SHP77 (cell line): ENCODE results near the gene CD164L2.
"Not testable (repeated sequence)": the region's sequence is repeated elsewhere in the genome, so short reads cannot be mapped to it uniquely, and the experiment has no call there.

ENCODE experiments used
- DNase-seq, 2 experiments: peaks; one replicate each; lab custom pipeline; 2025; lab: John Stamatoyannopoulos, UW

CD164L2 gene

DNA sequence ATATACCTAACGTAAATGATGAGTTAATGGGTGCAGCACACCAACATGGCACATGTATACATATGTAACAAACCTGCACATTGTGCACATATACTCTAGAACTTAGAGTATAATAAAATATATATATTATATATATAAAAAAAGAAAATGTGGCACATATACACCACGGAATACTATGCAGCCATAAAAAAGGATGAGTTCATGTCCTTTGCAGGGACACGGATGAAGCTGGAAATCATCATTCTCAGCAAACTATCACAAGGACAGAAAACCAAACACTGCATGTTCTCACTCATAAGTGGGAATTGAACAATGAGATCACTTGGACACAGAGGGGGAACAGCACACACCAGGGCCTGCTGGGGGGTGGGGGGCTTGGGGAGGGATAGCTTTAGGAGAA, 1.7 kb upstream of the CD164L2 start:
- DNase-seq = not testable (repeated sequence)

DNA sequence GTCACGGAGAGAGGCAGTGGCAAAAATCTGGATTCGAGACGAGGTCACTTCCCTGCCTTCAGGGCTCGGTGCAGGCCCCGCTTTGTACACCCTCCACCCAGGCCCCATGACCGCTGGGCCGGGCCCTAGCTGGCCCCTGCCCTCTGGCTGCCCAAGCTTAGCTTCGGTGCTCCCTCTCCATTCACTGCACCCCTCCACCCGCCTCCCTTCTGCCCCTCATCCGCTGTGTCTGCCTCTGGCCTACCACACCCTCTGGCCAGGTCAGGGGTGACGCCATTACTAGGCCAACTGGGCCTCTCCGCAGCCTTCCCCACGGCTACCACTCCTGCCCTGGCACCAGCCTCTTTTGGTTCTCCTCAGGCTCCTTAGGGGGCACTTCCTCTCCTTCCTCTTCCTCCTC, 528 bp upstream of the CD164L2 start:
- no peak for DNase-seq

DNA sequence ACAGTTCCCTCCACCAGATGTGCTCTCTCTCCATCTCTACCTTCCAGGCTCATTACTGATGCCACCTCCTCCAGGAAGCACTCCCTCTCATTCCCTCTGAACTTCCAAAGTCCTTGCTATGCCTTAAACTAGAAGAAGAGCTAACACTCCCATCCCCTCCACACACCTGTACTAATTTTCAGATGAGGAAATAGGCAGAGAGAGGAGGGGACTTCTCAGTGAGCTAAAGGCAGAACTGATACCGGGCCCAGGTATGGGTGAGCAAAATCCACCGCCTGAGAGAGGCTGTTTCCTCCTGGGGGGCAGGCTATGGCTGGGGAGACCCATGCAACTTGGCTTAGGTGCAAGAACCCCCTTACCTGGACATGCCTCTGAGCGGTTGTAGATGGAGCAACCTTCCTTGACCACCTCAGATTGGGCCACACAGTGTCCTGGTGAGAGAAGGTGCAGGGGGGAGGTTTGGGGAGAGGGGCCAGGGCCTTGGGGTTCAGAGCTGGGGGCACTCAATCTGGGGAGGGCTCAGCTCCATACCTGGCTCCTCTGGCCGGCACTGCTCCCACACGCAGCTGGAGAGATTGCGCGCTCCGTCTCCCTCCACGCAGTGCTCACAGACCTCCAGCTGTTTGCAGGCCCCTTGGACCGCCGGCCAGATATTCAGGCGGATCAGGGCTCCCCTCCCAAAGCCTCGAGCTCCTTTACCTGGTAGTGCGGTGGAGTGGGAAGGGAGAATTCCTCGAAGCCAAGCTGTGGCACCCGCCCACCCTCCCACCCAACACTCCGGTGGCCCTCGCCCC, 967 bp downstream of the CD164L2 start:
- DNase-seq = no peak

DNA sequence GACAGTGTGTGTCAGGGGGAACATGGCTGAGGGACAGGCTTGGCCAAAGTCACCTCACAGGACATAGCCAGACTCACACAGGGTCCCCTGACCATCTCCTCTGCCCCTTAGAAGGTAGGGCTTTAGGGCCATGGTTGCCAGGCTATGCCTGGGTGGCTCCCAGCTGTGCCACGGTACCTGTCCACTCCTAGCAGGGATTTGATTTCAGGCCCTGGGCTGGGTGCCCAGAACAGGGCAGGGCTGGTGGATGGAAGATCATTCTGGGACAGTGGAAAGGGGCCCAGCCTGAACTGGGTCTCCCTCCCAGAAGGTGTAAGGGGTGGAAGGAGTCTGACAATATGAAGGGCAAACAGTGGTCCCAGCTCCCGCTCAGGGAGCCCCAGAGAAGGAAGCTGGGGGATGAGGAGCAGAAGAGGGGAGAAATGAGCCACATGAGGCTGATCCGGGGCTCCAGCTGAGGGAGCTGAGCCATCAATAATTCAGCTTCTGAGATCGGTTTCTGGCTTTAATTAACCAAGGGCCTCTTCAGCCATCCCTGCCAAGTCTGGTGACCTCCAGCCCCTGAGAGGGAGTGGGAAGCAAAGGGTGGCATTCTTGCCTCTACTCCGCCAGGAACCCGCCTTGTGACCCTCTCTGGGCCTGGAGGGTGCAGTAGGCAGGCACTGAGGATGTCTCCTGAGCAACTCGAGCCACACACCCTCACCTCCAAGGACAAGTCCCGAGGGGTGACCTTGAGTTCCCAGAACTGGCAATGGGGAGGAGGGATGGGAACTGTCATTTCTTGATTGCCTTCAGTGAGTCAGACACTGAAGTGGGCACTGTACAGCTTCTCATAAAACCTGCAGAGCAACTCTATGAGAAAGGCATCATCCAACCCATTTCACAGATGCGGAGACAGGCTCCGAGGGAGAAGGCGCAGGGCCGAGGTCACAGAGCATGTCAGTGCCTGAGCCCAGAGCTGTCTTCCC, 2.1 kb downstream of the CD164L2 start:
- no peak for DNase-seq

DNA sequence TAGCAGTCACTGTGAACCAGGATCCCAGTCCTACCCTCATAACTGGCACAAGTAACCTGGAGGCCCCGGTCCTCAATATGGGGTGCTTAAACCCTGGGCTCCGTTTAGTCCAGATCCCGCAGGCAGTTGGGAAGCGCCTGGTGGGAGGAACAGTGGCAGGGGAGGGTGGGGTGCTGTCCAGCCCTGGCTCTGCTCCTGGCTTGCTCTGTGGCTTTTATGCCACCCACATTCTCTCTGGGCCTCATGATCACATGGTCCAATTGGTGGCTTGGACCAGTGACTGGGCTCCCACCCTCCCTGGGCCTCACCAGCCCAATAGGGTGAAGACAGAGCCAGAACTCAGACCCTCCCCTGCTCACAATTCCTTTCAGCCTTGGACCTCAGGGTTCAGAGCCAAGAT, 2.9 kb downstream of the CD164L2 start:
- no peak for DNase-seq

DNA sequence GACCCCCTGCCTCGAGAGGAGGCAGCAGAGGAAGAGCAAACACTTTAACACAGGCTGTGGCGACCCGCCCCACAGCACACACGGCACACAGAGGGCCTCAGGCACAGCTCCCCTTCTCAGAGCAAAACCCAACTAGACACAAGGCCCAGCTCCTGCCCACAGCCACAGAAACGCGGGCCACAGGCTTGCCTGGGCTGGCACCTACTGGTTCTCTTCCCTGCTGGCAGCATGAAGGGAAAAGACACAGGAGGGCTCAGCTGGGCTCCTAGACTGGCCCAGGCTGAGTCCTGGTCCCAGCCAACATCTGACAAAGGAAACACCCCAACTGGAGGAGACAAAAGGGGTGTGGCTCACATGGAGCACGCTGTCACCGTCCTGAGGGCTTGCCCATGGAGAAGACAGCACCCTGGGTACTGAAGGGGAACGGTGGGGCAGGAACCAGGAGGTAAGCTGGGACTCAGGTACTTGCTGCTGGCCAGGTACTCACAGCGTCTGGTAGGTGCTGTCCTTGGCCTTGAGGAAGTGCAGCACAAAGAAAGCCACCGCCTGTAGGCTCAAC, 3.5 kb downstream of the CD164L2 start:
- no peak for DNase-seq

DNA sequence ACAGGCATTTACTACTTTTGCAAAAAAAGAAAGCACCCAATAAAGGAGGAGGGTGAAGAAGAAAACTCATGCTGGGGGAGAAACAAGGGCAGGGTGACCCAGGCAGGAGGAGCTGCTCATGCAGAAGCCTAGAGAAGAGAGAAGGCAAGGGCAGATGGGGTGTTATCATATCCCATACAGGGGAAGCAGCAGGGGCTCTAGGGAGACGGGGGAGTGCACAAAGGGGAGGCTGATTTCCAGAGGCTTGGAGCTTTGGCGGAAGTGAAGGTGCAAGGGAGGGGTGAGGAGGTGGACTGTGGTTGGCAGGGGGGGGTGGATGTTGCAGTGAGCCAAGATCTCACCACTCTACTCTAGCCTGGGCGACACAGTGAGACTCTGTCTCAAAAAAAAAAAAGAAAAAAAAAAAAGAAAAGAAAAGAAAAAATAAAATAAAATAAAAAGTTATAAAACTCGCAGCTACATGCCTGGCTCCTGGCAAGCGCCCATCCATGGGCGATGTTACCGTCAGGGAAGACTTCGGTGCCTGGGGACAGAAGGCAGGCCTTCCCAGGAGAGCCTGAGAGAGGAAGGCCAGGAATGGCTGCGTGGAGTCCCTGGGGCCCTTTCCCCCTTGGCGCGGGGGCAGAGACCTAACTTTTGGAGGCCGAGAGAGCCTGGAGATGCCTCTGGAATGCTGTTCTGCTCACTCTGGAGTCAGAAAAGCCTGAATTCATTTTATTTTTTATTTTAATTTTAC, 5.2 kb downstream of the CD164L2 start:
- DNase-seq = no peak

DNA sequence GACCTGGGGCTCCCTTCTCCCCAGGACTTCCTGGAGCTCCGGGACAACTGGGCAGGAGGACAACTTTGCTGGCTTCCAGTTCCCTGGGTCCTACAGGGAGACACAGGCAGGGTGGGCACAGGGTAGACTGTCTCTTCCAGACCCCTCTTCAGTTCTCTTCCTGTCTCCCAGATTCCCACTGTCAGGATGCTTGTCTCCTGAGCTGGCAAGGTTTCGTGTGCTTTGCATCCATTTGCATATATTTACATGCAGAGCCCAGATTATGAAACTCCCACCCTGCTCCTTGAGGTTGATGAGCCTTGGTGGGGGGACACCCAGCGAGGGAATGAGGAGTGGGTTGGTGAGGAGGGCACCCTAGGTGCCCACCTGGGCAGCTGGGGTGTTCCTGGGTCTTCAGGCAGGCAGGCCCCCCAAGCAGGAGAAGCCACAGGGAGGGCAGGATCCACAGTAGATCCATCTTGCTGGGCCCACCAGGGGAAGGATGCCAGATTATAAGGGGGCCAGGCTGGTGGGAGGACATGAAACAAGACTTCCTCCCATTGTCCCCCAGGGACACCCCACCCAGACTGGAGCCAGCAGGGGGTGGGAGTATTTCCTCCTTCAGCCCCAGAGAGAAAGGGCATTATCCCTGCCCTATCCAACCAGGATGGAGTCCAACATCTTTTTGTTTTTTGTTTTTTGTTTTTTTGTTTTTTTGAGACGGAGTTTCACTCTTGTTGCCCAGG, 8.6 kb downstream of the CD164L2 start, which contains the start of gene FCN3:
FCN3 (minus strand) TSS at position 463 of the 725 bp plus-strand sequence; CDS start at position 457, 6 bp downstream.
- DNase-seq = no peak

DNA sequence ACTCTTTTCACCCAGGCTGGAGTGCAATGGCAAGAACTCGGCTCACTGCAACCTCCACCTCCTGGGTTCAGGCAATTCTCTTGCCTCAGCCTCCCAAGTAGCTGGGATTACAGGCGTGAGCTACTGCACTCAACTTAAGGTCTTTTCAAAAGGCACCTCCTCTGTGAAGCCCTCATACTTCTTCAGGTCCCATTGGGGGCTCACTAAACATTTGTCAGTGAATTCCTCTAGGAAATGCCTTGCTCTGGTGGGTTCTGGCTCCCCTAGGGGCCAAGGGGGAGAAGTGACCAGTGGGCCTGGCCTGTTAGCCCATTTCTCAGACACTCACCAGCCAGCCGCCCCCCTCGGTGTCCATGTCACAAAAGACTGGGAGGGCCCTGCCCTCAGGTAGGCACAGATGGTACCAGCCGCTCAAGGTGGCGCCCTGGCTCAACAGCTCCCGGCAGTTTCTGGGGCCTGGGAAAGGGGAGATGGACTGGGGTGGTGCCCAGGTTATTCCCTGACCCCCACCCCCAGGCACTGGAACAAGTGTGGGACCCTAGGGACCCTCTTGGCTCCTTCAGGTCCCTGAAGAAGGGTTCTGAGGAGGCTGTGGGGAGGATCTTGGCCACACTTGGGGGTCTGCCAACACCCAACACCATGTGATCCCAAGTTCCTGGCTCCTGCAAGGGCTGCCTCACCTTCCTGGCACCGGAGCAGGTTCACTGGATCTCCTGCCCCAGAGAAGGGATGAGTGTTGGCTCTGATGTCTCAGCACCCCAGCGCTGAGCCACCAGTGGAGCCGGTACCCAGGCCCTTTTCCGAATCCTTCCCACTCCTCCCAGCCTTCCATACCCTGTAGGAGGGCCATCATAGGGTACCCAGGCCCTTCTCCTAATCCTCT, 10.1 kb downstream of the CD164L2 start:
- no peak for DNase-seq

DNA sequence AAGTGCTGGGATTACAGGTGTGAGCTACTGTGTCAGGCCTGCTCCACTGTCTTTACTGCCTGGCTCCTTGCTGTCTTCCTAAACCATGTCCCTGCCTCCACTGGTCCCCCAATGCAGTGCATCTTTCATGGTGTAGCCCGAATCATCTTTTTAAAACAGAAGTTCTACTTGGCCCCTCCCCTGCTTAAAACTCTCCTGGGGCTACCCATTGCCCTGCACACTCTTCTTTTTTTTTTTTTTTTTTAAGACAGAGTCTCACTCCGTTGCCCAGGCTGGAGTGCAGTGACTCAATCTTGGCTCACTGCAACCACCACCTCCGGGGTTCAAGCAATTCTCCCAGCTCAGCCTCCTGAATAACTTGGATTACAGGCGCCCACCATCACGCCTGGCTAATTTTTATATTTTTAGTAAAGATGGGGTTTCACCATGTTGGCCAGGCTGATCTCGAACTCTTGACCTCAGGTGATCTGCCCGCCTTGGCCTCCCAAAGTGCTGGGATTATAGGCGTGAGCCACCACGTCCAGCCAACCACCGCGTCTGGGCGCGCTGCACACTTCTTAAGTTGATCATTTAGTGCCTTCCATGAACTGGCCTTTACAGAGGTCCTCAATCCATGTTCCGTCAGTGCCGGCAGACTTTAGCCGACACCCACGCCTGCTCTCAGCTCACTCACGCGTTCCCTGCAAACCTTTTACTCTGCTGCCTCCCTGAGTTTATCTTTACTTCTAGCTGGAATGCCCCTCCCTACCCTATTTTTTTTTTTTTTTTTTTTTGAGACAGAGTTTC, 10.9 kb downstream of the CD164L2 start:
- no peak for DNase-seq

DNA sequence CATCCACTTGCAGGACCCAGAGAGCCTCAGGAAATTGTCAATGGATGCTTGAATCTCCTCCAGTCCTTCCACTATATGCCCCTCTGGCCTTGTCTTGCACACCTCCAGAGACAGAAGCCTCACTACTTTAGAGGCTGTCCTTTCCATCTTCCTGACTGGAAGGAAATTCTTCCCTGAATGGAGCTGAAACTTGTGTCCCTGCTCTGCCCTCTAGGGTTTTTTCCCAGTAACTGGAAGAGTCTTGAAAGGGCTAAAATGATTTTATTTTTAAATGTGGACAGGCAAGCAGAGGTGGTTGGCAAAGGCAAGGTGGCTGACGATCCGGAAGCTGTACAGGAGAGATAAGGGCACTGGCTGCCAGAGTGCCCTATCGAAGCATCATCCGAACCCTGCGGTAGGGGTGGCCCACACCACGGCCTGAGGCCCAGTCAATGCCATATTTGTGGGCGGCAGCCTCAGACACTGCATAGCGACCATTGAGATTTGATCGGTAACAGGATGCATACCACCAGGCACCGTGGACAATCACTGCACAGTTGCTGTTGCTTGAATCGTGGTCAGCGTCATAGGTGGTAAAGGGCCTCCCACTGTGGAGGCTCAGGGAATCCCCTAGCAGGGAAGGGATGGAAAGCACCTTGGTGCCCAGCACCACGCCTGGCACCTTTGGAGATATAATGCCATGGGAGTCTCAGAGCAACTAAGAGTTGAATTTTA, 14.1 kb downstream of the CD164L2 start:
- DNase-seq = no peak

DNA sequence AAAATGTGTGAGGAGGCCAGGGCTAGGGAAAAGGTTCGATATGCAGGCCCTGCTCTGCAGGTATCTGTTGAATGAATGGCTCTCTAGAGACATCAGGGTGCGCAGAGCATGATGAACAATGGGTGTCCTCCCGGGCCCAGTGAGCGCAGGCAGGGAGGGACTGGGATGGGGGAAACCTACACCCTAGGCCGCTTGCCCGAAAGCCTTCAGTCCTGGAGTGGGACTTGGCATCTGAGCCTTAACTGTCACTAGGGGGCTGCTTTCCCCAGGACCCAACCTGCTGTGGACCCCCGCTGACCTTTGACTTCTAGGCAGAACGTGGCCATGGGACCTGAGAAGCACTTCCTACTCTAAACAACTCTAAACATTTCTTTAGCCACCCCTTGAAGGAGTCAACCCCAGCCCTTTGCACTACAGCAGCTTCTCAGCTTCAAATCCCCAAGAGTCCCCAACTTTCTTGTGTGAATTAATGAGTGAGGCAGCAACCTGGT, 15.9 kb downstream of the CD164L2 start:
- DNase-seq = no peak

DNA sequence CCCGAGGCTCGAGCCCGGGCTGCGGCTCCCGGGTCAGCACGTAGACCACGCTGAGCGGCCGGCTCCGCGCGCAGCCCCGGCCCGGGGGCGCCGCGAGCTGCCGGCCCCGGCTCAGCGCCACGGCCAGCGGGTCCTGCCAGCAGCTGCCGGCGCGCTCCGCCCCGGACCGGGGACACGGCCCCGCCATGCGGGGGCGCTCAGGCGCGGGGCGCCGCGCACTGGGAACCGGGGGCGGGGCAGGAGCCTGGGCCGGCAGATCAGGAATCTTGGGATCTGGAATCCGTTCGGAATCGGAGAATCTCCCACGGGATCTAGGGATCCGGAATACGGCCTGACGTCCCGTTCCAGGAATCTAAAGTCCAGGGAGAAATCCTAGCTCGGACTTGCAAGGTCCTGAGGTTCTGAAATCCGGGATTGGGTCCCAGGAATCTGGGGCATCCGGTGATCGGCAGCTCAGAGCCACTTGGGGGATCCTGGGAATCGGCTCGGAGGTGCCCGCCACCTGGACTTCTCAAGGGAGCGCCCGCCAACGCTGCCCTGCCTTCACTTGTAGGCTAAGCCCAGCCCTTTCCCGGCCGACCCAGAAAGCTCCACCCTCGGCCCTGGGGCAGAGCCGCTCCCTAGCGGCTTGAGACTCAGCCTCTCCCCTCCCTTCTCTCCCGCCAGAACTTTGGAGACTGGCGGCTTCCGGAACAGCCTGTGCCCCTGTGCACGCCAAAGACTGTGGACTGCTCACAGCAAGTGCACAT, 16.5 kb downstream of the CD164L2 start, which contains the start of gene MAP3K6:
MAP3K6 (minus strand) TSS at position 551 of the 749 bp plus-strand sequence; CDS start at position 187, 364 bp downstream.
- peak; percentile 41 to 65 for DNase-seq

DNA sequence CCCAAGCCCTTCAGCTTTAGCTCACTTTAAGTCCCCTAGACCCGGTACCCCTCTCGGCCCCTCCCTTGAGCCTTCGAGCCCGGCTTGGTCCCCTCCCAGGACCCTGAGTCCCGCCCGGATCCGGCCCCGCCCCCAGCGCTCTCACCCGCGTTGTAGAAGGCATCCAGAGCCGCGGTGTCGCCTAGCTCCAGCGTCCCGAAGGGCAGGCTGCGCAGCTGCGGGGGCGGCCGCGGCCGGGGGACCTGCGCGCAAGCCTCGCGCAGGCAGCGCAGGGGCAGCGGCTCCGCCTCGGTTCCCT, 17.1 kb downstream of the CD164L2 start:
- DNase-seq = peak; percentile 64 to 65

DNA sequence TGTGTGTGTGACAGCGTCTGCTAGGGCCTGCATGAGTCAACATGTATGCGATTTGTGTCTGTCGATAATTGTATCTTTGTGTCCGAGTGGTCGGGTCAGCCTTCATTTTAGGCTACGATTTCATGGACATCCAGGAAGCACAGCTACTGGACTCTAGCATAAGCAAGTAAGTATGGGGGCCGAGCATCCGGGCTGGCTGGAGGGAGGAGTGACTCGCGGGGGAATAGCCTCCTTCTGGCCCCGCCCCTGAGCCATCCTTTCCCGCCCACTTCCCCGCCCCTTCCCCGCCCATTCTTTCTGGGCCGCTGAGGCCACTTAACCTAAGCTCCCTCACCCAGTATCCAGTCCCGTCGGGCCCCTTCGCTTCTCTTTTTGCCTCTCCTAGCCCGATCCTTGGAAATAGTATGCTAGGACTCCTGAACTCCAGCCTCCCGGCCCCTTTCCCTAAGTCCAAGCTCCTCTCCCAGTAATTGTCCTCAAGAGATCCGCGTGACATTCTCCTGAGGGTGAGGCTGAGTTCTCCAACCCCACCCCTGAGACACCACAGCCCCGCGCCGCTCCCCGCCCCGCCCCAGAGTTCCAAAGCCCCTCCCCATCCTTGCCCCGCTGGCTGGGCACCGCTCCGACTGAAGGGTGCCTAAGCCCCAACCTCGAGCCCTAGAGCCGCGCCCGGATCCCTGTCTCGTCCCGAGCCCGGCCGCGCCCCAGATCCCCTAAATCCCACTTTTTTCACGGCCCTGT, 17.6 kb downstream of the CD164L2 start:
- peak; percentile 72 to 74 for DNase-seq

DNA sequence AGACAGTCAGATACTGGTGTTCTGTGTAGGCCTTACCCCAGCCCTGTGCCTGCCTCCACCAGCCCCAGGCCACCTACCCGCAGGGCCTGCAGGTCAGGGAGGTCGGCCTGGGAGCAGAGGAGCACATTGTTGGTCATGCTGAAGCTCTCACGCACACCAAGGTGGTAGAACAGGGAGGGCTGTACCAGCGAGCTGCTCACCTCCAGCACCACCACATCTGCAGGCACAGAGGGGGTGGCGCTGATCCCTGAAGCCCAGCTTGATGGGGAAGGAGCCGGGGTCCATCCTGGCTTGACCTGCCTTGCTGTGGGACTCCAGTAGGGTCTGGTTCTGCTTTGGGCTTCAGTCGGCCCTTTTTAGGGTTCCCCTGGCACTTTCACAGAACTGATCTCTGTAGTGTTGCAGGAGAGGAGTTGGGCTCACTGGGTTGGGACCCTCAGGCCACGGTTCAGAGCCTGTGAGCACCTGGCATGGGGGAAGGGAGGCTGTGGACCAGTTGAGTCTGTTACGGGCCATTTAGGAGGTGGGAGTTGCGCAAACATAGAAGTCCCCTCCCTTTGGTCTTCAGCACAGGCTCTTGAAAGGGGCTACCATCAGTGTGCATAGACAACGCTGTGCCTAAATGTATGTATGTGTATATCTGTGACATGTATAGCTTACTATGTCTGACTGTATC, 18.3 kb downstream of the CD164L2 start:
- no peak for DNase-seq
